SK-N-SH treated with all-trans-retinoic acid at 6 μM for 48 hours (cell line): ENCODE measurements around the gene SEMA4D.

Experiments used
- ATAC-seq: fragments of 200-7000 bp; cut with Tn5 transposase; 3 replicates; pipeline ENCODE4 v1.9.1; 2020; ENCODE audit warnings: mild to moderate bottlenecking, moderate library complexity
- ARNTL ChIP-seq: fragments of 450-650 bp; formaldehyde crosslinking; IDR thresholded peaks from 2 replicates; pipeline ENCODE4 v1.5.0; 2020; ENCODE audit warnings: low read depth, mild to moderate bottlenecking, moderate library complexity, borderline replicate concordance
- BACH2 ChIP-seq: fragments of 250-450 bp; sonication (Bioruptor Pico); IDR thresholded peaks from 2 replicates; pipeline ENCODE4 v1.9.0; 2021; ENCODE audit warnings: mild to moderate bottlenecking, borderline replicate concordance
- CSDC2 ChIP-seq: fragments of 250-450 bp; sonication (Bioruptor Pico); IDR thresholded peaks from 2 replicates; pipeline ENCODE4 v1.5.0; 2020; ENCODE audit warnings: mild to moderate bottlenecking, moderate library complexity
- ESRRG ChIP-seq: fragments of 250-450 bp; sonication (Bioruptor Pico); IDR thresholded peaks from 2 replicates; pipeline ENCODE4 v1.6.1; 2021; ENCODE audit warnings: mild to moderate bottlenecking
- GLIS3 ChIP-seq: fragments of 250-450 bp; sonication (Bioruptor Pico); IDR thresholded peaks from 2 replicates; pipeline ENCODE4 v1.5.0; 2020; ENCODE audit warnings: mild to moderate bottlenecking, moderate library complexity
- ISL1 ChIP-seq: fragments of 250-450 bp; sonication (Bioruptor Pico); IDR thresholded peaks from 2 replicates; pipeline ENCODE4 v2.1.2; 2022; ENCODE audit warnings: mild to moderate bottlenecking, moderate library complexity
- OSR1 ChIP-seq: fragments of 250-450 bp; sonication (Bioruptor Pico); IDR thresholded peaks from 2 replicates; pipeline ENCODE4 v1.8.0; 2022; ENCODE audit warnings: moderate library complexity, mild to moderate bottlenecking, inconsistent platforms
- PATZ1 ChIP-seq: fragments of 250-450 bp; sonication (Bioruptor Pico); IDR thresholded peaks from 2 replicates; pipeline ENCODE4 v1.8.0; 2020; ENCODE audit warnings: mild to moderate bottlenecking, moderate library complexity, borderline replicate concordance
- POU6F1 ChIP-seq: fragments of 250-450 bp; sonication (Bioruptor Pico); IDR thresholded peaks from 2 replicates; pipeline ENCODE4 v1.8.0; 2021; ENCODE audit warnings: low read depth, mild to moderate bottlenecking, moderate library complexity, borderline replicate concordance
- RARB ChIP-seq: fragments of 250-450 bp; sonication (Bioruptor Pico); IDR thresholded peaks from 2 replicates; pipeline ENCODE4 v1.8.0; 2021; ENCODE audit warnings: mild to moderate bottlenecking, moderate library complexity
- SNAI2 ChIP-seq: fragments of 250-450 bp; sonication (Bioruptor Pico); IDR thresholded peaks from 2 replicates; pipeline ENCODE4 v1.5.0; 2020; ENCODE audit warnings: mild to moderate bottlenecking, moderate library complexity
- TCF4 ChIP-seq: fragments of 250-450 bp; sonication (Bioruptor Pico); IDR thresholded peaks from 2 replicates; pipeline ENCODE4 v1.8.0; 2021; ENCODE audit warnings: mild to moderate bottlenecking, moderate library complexity, borderline replicate concordance
- TOX ChIP-seq: fragments of 250-450 bp; sonication (Bioruptor Pico); IDR thresholded peaks from 2 replicates; pipeline ENCODE4 v1.8.0; 2021; ENCODE audit warnings: mild to moderate bottlenecking, moderate library complexity, borderline replicate concordance
- ZC3H10 ChIP-seq: fragments of 250-450 bp; sonication (Bioruptor Pico); IDR thresholded peaks from 2 replicates; pipeline ENCODE4 v1.5.1; 2021; ENCODE audit warnings: mild to moderate bottlenecking, moderate library complexity
- ZFP3 ChIP-seq: fragments of 250-450 bp; sonication (Bioruptor Pico); IDR thresholded peaks from 2 replicates; pipeline ENCODE4 v1.5.0; 2020; ENCODE audit warnings: mild to moderate bottlenecking, moderate library complexity
- ZFP30 ChIP-seq: fragments of 450-650 bp; formaldehyde crosslinking; IDR thresholded peaks from 2 replicates; pipeline ENCODE4 v1.5.0; 2022; ENCODE audit warnings: mild to moderate bottlenecking, moderate library complexity
- ZNF565 ChIP-seq: fragments of 450-650 bp; formaldehyde crosslinking; conservative IDR thresholded peaks from 2 replicates; pipeline ENCODE4 v1.5.0; 2020; ENCODE audit warnings: low read depth, mild to moderate bottlenecking, moderate library complexity
- ZNF70 ChIP-seq: fragments of 450-650 bp; formaldehyde crosslinking; IDR thresholded peaks from 2 replicates; pipeline ENCODE4 v1.5.0; 2020; ENCODE audit warnings: mild to moderate bottlenecking, moderate library complexity
- ZNF8 ChIP-seq: fragments of 450-650 bp; formaldehyde crosslinking; IDR thresholded peaks from 2 replicates; pipeline ENCODE4 v1.5.0; 2020; ENCODE audit warnings: mild to moderate bottlenecking, moderate library complexity
- TF ChIP-seq, protein P1 (sequence below): fragments of 250-450 bp; sonication (Bioruptor Pico); IDR thresholded peaks from 2 replicates; pipeline ENCODE4 v1.5.0; 2020; ENCODE audit warnings: mild to moderate bottlenecking, moderate library complexity
- TF ChIP-seq, protein P2 (sequence below): fragments of 250-450 bp; sonication (Bioruptor Pico); IDR thresholded peaks from 2 replicates; pipeline ENCODE4 v1.5.1; 2020; ENCODE audit warnings: low read depth, mild to moderate bottlenecking, moderate library complexity
- TF ChIP-seq, protein P3 (sequence below): fragments of 250-450 bp; sonication (Bioruptor Pico); IDR thresholded peaks from 2 replicates; pipeline ENCODE4 v1.5.1; 2021; ENCODE audit warnings: mild to moderate bottlenecking, moderate library complexity

Gene SEMA4D

GRCh38 chr9:89491694-89492093 lies 6.2 kb downstream of the SEMA4D start:
- no peak for ATAC-seq
- TF ChIP-seq SNAI2 (CRISPR knock-in tag) (no peak), ESRRG (CRISPR knock-in tag) (no peak), TCF4 (no peak), ZFP3 (no peak), PATZ1 (CRISPR knock-in tag) (no peak), ZFP30 (CRISPR knock-in tag) (no peak), ISL1 (CRISPR knock-in tag) (no peak), ZNF565 (CRISPR knock-in tag) (no peak), CSDC2 (CRISPR knock-in tag) (no peak), OSR1 (no peak), ARNTL (CRISPR knock-in tag) (no peak), GLIS3 (no peak)
- TF ChIP-seq, protein P1, sequence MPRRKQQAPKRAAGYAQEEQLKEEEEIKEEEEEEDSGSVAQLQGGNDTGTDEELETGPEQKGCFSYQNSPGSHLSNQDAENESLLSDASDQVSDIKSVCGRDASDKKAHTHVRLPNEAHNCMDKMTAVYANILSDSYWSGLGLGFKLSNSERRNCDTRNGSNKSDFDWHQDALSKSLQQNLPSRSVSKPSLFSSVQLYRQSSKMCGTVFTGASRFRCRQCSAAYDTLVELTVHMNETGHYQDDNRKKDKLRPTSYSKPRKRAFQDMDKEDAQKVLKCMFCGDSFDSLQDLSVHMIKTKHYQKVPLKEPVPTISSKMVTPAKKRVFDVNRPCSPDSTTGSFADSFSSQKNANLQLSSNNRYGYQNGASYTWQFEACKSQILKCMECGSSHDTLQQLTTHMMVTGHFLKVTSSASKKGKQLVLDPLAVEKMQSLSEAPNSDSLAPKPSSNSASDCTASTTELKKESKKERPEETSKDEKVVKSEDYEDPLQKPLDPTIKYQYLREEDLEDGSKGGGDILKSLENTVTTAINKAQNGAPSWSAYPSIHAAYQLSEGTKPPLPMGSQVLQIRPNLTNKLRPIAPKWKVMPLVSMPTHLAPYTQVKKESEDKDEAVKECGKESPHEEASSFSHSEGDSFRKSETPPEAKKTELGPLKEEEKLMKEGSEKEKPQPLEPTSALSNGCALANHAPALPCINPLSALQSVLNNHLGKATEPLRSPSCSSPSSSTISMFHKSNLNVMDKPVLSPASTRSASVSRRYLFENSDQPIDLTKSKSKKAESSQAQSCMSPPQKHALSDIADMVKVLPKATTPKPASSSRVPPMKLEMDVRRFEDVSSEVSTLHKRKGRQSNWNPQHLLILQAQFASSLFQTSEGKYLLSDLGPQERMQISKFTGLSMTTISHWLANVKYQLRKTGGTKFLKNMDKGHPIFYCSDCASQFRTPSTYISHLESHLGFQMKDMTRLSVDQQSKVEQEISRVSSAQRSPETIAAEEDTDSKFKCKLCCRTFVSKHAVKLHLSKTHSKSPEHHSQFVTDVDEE (CRISPR knock-in tag) = no peak
- TF ChIP-seq, protein P2, sequence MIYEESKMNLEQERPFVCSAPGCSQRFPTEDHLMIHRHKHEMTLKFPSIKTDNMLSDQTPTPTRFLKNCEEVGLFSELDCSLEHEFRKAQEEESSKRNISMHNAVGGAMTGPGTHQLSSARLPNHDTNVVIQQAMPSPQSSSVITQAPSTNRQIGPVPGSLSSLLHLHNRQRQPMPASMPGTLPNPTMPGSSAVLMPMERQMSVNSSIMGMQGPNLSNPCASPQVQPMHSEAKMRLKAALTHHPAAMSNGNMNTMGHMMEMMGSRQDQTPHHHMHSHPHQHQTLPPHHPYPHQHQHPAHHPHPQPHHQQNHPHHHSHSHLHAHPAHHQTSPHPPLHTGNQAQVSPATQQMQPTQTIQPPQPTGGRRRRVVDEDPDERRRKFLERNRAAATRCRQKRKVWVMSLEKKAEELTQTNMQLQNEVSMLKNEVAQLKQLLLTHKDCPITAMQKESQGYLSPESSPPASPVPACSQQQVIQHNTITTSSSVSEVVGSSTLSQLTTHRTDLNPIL (CRISPR knock-in tag) = no peak

GRCh38 chr9:89489548-89490530 lies 8.1 kb downstream of the SEMA4D start:
- ATAC-seq = no peak
- TF ChIP-seq ZC3H10 (CRISPR knock-in tag) = no peak
- no peak for TF ChIP-seq PATZ1 (CRISPR knock-in tag)
- TF ChIP-seq ZNF565 (CRISPR knock-in tag) = no peak
- TF ChIP-seq, protein P3, sequence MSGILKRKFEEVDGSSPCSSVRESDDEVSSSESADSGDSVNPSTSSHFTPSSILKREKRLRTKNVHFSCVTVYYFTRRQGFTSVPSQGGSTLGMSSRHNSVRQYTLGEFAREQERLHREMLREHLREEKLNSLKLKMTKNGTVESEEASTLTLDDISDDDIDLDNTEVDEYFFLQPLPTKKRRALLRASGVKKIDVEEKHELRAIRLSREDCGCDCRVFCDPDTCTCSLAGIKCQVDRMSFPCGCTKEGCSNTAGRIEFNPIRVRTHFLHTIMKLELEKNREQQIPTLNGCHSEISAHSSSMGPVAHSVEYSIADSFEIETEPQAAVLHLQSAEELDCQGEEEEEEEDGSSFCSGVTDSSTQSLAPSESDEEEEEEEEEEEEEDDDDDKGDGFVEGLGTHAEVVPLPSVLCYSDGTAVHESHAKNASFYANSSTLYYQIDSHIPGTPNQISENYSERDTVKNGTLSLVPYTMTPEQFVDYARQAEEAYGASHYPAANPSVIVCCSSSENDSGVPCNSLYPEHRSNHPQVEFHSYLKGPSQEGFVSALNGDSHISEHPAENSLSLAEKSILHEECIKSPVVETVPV (CRISPR knock-in tag) = no peak
- TF ChIP-seq ZNF70 = no peak
- no peak for TF ChIP-seq ZFP30 (CRISPR knock-in tag)
- no peak for TF ChIP-seq CSDC2 (CRISPR knock-in tag)
- TF ChIP-seq TOX = no peak
- TF ChIP-seq ZNF8 (CRISPR knock-in tag) = no peak
- TF ChIP-seq RARB (CRISPR knock-in tag) = no peak
- TF ChIP-seq BACH2 (CRISPR knock-in tag) = no peak
- TF ChIP-seq TCF4 = no peak
- TF ChIP-seq POU6F1 (CRISPR knock-in tag) = no peak
